ENCODE data around the gene KCNQ1.

KCNQ1 gene

GRCh38 chr11:2752923-2753322, 308.1 kb downstream of the KCNQ1 start:
- FAIRE-seq (no peak), DNase-seq (ENCODE audit: insufficient read length) (no peak)
- no peak for TF ChIP-seq POLR2AphosphoS5 (IDR thresholded peaks at IDR 0.05; ENCODE audit: low read depth, low read length)
- no peak for TF ChIP-seq TAF1 (IDR thresholded peaks at IDR 0.05; ENCODE audit: borderline replicate concordance, low read depth, low read length)
- TF ChIP-seq POLR2A (IDR thresholded peaks at IDR 0.05; ENCODE audit: low read depth, low read length), result no peak

GRCh38 chr11:2754008-2754407, 309.2 kb downstream of the KCNQ1 start:
- DNase-seq (ENCODE audit: insufficient read length) (no peak), FAIRE-seq (no peak)
- TF ChIP-seq TAF1 (IDR thresholded peaks at IDR 0.05; ENCODE audit: borderline replicate concordance, low read depth, low read length) (no peak), POLR2A (IDR thresholded peaks at IDR 0.05; ENCODE audit: low read depth, low read length) (no peak), POLR2AphosphoS5 (IDR thresholded peaks at IDR 0.05; ENCODE audit: low read depth, low read length) (no peak)

DNA sequence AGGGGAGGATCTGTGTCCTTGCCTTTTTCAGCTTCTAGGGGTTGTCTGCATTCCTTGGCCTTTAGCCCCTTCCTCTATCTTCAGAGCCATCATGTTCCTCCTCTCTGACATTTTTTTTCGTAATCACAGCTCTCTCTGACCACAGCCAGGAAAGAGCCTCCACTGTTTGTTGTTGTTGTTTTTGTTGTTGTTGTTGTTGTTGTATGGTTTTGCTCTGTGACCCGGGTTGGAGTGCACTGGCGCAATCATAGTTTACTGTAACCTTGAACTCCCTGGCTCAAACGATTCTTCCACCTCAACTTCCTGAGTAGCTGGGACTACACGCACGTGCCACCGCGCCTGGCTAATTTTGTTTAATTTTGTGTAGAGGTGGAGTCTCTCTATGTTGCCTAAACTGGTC, 310.3 kb downstream of the KCNQ1 start:
- FAIRE-seq (no peak), DNase-seq (ENCODE audit: insufficient read length) (no peak)

GRCh38 chr11:2758751-2759150, 313.9 kb downstream of the KCNQ1 start:
- no peak for TF ChIP-seq TAF1 (IDR thresholded peaks at IDR 0.05; ENCODE audit: borderline replicate concordance, low read depth, low read length)
- TF ChIP-seq POLR2A (IDR thresholded peaks at IDR 0.05; ENCODE audit: low read depth, low read length), result no peak
- no peak for FAIRE-seq
- DNase-seq (ENCODE audit: insufficient read length), result no peak

More for the DNA sequence above, 310.3 kb downstream of the KCNQ1 start:
- TF ChIP-seq POLR2AphosphoS5 (IDR thresholded peaks at IDR 0.05; ENCODE audit: low read depth, low read length) (no peak), POLR2A (IDR thresholded peaks at IDR 0.05; ENCODE audit: low read depth, low read length) (no peak), TAF1 (IDR thresholded peaks at IDR 0.05; ENCODE audit: borderline replicate concordance, low read depth, low read length) (no peak)

DNA sequence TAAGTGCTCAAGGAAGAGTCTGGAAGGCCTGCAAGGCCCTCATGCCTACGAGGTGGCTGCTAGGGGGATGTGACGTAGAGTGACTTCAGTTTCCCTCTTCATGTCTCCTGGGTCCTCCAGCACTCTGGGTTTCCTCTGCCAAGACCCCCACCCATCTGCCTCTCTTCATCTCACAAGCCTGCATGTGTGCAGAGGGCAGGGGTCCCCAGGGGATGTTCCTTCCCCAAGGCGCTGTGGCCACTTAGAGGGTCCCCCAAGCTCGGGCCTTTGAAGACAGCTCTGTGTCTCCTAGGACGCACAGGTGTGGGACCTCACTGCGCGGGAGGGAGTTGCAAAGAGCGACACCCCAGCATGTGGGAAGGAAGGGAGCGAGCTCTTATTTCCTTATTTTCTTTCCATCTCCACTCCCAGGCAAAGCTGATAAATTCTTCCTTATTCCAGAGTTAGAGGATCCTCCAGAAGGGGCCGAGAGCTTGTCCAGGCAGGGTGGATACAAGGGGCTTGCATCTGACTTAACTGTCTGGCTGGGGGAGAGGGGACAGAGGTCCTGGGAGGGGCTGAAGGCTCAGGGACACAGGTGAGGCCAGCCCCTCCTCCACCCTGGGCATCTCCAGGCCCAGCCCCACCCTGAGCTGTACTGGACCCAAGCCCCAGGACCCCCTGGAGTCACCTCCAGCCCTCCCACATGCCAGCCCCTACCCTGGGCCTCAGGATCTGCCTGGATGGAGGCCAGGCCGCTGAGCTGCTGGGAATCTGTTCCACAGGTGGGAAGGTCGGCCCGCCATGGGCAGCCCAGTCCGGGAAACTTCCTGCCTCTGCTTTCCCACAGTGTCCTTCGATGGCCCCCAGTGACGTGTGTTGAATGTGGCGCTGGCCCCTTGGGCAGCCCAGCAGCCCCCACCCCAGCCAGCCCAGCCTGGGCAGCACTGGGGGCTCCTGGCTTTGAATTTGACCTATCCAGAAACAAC, 314.7 kb downstream of the KCNQ1 start:
- FAIRE-seq (no peak), DNase-seq (ENCODE audit: insufficient read length) (no peak)
- TF ChIP-seq POLR2A (IDR thresholded peaks at IDR 0.05; ENCODE audit: low read depth, low read length), result no peak
- TF ChIP-seq TAF1 (IDR thresholded peaks at IDR 0.05; ENCODE audit: borderline replicate concordance, low read depth, low read length), result no peak
- no peak for TF ChIP-seq POLR2AphosphoS5 (IDR thresholded peaks at IDR 0.05; ENCODE audit: low read depth, low read length)

DNA sequence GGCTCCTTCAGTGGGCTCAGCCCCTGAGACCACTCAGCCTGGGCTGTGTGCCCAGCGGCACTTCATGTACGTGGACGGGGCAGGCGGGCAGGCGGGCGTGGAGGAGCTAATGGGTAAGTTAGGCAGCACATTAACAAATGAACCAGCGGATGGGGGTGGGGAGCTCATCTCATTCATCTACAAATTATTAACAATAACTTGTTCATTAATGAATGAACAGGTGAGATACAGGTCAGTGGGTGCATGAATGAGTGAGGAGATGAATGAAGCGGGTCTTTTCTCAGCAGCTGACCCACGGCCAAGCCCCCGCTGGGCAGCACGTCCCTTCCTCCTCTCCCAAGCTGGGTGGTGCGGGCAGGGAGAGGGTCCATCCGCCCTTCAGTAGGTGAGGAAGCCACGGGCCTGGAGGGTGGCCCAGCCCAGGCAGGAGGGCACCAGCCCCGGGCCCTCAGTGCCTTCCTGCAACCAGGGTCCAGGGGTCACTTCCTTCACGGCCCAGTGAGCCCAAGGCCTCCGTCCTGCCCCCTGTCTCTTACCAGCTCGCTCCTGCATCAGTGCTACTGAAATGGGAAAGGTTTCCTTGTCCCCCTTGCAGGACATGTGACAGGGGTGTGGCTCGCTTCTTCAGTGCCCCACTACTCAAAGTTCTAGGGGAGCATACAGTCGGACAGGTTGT, 315.5 kb downstream of the KCNQ1 start:
- no peak for FAIRE-seq
- no peak for DNase-seq (ENCODE audit: insufficient read length)
- TF ChIP-seq POLR2A (IDR thresholded peaks at IDR 0.05; ENCODE audit: low read depth, low read length), result no peak
- TF ChIP-seq POLR2AphosphoS5 (IDR thresholded peaks at IDR 0.05; ENCODE audit: low read depth, low read length), result no peak
- TF ChIP-seq TAF1 (IDR thresholded peaks at IDR 0.05; ENCODE audit: borderline replicate concordance, low read depth, low read length), result no peak

DNA sequence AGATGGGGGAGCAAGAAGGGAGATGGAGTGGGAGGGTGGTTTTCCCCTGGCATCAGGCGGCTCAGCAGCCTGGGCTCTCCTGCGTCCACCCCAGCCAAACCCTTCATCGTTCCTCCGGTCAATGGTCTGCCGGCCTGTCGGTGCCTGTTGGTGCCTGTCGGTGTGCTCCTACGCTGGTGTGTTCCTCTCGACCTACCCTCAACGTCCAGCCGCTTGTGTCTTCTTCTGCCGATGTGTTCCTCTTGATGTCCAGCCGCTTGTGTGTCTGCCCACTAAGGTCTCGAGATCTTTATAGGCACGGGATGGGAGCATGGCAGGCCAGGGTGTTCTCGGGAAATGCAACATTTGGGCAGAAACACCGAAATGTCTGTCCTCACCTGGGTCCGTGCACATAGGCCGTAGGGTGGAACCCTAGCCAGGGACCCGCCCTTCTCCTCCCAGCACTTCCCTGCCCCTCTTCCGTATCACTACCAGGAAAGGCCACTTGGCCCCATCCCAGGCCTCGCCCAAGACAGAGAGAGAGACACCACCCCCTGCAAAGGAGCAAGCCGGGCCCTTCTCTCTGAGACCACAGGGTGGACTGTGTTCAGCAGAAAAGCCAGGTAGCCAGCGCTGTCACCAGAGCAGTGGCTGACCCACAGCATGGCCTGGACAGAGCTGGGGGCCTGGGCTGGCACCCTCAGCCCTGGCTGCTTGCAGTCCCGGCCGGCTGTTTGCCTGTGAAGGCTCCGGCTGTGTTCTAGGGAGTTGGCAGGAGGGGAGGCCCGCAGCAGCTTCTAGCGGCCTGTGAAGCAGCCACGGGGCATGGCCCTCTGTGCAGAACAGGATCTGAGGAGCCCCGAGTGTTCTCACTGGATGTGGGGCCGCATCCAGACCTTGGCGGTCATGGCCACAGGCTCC, 316.6 kb downstream of the KCNQ1 start:
- FAIRE-seq (no peak), DNase-seq (ENCODE audit: insufficient read length) (no peak)
- TF ChIP-seq POLR2AphosphoS5 (IDR thresholded peaks at IDR 0.05; ENCODE audit: low read depth, low read length), result no peak
- no peak for TF ChIP-seq TAF1 (IDR thresholded peaks at IDR 0.05; ENCODE audit: borderline replicate concordance, low read depth, low read length)
- TF ChIP-seq POLR2A (IDR thresholded peaks at IDR 0.05; ENCODE audit: low read depth, low read length), result no peak

- TF ChIP-seq POLR2A (IDR thresholded peaks at IDR 0.05; ENCODE audit: low read depth, low read length), result no peak
- TF ChIP-seq POLR2AphosphoS5 (IDR thresholded peaks at IDR 0.05; ENCODE audit: low read depth, low read length), result no peak
- no peak for TF ChIP-seq TAF1 (IDR thresholded peaks at IDR 0.05; ENCODE audit: borderline replicate concordance, low read depth, low read length)
- DNase-seq (ENCODE audit: insufficient read length) (no peak), FAIRE-seq (no peak)
Measured at GRCh38 chr11:2762031-2762380, 317.2 kb downstream of the KCNQ1 start.

DNA sequence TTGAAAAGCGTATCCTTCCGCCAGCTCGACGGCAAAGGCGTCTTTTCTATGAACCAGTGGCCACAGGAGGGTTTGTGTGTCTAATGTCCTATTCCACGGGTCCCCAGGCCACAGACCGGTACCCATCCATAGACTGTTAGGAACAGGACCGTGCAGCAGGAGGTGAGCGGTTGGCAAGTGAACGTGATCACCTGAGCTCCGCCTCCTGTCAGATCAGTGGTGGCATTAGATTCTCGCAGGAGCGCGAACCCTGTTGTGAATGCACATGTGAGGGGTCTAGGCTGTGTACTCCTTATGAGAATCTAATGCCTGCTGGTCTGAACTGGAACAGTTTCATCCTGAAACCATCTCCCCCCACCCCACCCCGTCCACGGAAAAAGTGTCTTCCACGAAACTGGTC, 317.6 kb downstream of the KCNQ1 start:
- FAIRE-seq (no peak), DNase-seq (ENCODE audit: insufficient read length) (no peak)
- TF ChIP-seq POLR2AphosphoS5 (IDR thresholded peaks at IDR 0.05; ENCODE audit: low read depth, low read length) (no peak), TAF1 (IDR thresholded peaks at IDR 0.05; ENCODE audit: borderline replicate concordance, low read depth, low read length) (no peak), POLR2A (IDR thresholded peaks at IDR 0.05; ENCODE audit: low read depth, low read length) (no peak)

DNA sequence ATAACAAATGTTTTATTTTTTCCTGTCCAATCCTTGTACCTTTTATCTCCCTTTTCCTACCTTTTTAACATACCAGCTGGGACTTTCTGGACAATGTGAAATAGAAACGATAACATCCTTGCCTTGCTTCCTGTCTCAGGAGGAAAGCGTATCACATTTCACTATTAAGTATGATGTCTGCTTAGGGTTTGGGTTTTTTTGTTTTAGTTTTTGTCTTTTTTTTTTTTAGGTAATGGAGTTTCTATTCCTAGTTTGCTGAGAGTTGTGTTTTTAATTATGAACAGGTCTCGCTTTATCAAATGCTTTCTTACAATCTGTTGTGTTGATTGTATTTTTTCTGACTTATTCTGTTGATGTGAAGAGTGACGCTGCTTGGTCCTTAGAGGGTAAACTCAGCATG, 319.2 kb downstream of the KCNQ1 start:
- TF ChIP-seq POLR2AphosphoS5 (IDR thresholded peaks at IDR 0.05; ENCODE audit: low read depth, low read length) (no peak), TAF1 (IDR thresholded peaks at IDR 0.05; ENCODE audit: borderline replicate concordance, low read depth, low read length) (no peak), POLR2A (IDR thresholded peaks at IDR 0.05; ENCODE audit: low read depth, low read length) (no peak)
- DNase-seq (ENCODE audit: insufficient read length) (no peak), FAIRE-seq (no peak)

GRCh38 chr11:2765491-2765890, 320.7 kb downstream of the KCNQ1 start:
- DNase-seq (ENCODE audit: insufficient read length) (no peak), FAIRE-seq (no peak)
- no peak for TF ChIP-seq POLR2A (IDR thresholded peaks at IDR 0.05; ENCODE audit: low read depth, low read length)
- TF ChIP-seq POLR2AphosphoS5 (IDR thresholded peaks at IDR 0.05; ENCODE audit: low read depth, low read length), result no peak
- no peak for TF ChIP-seq TAF1 (IDR thresholded peaks at IDR 0.05; ENCODE audit: borderline replicate concordance, low read depth, low read length)

Measured in GM12892 (cell line).